ENCODE data around the gene NDUFA11.
A peak's percentile ranks its signal among the peaks of the same experiment; 100 is the strongest.

Gene NDUFA11

DNA sequence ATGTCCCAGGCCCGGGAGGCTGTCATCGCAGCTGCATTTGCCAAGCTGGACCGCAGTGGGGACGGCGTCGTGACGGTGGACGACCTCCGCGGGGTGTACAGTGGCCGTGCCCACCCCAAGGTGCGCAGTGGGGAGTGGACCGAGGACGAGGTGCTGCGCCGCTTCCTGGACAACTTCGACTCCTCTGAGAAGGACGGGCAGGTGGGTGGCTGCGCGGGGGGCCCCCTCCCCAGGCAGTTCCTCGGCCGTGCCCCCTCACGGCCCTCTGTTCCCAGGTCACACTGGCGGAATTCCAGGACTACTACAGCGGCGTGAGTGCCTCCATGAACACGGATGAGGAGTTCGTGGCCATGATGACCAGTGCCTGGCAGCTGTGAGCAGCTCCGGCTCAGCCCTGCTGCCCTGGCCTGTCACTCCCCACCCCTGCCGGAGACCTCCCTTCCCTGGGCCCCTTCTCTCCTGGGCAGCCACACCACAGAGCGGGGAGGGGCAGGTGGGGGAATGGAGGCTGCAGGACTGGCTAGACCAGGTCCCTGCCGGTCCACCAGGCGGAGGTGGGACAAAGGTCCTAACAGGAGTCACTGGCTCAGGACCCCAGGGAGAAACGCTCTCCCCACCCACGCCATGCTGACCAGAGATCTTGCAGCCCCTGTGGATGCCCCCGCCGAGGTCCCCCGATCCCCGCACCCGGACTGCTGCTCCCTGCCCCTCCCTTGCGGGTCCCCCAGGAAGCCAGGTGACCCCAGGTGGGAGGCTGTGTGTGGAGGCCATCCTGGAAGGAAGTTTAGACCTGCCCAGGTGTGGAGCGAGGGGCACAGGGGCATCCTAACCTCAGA is 11.6 kb upstream of the NDUFA11 start:
- Histone ChIP-seq H3K4me1 (ENCODE audit: control insufficient read depth, insufficient read depth, low read length) (no peaks in the 10 kb centered on the region), H3K4me3 (ENCODE audit: low read depth, low read length) (no peak overlapping the region), H3K9ac (ENCODE audit: low read depth, low read length) (no peak overlapping the region), H3K27me3 (ENCODE audit: control insufficient read depth, insufficient read depth, low read length) (no peaks in the 10 kb centered on the region), H3K9me3 (ENCODE audit: control insufficient read depth, insufficient read depth, low read length) (no peaks in the 10 kb centered on the region), H3K36me3 (ENCODE audit: control insufficient read depth, insufficient read depth, low read length) (peaks cover 42% of the 10 kb centered on the region)

DNA sequence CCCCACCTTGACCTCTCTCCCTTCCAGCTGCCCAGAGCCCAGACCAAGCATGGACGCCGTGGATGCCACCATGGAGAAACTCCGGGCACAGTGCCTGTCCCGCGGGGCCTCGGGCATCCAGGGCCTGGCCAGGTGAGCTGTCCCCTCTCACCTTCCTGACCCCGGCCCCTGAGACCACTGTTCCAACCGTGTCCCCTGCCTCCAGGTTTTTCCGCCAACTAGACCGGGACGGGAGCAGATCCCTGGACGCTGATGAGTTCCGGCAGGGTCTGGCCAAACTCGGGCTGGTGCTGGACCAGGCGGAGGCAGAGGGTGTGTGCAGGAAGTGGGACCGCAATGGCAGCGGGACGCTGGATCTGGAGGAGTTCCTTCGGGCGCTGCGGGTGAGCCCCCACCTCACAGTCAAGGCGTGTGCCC is 10.8 kb upstream of the NDUFA11 start:
- no peak overlapping the region for H3K9ac ChIP-seq (ENCODE audit: low read depth, low read length)
- H3K9me3 ChIP-seq (ENCODE audit: control insufficient read depth, insufficient read depth, low read length): no peaks in the 10 kb centered on the region
- H3K27me3 ChIP-seq (ENCODE audit: control insufficient read depth, insufficient read depth, low read length): no peaks in the 10 kb centered on the region
- no peaks in the 10 kb centered on the region for H3K4me1 ChIP-seq (ENCODE audit: control insufficient read depth, insufficient read depth, low read length)
- no peak overlapping the region for H3K4me3 ChIP-seq (ENCODE audit: low read depth, low read length)
- H3K36me3 ChIP-seq (ENCODE audit: control insufficient read depth, insufficient read depth, low read length): peaks cover 40% of the 10 kb centered on the region

- Histone ChIP-seq H3K36me3 (ENCODE audit: control insufficient read depth, insufficient read depth, low read length) (peaks cover 35% of the 10 kb centered on the region), H3K4me3 (ENCODE audit: low read depth, low read length) (no peak within 1 kb of the TSS), H3K27me3 (ENCODE audit: control insufficient read depth, insufficient read depth, low read length) (no peaks in the 10 kb centered on the region), H3K4me1 (ENCODE audit: control insufficient read depth, insufficient read depth, low read length) (no peaks in the 10 kb centered on the region), H3K9me3 (ENCODE audit: control insufficient read depth, insufficient read depth, low read length) (no peaks in the 10 kb centered on the region), H3K9ac (ENCODE audit: low read depth, low read length) (no peak within 1 kb of the TSS)
These were observed 10.3 kb upstream of the NDUFA11 start, which contains the start of gene CAPS for GRCh38 chr19:5913739-5914357. CAPS (plus strand) TSS chr19:5914254; CDS start chr19:5914407, 153 bp downstream.

- Histone ChIP-seq H3K4me3 (ENCODE audit: low read depth, low read length) (no peak overlapping the region), H3K4me1 (ENCODE audit: control insufficient read depth, insufficient read depth, low read length) (no peaks in the 10 kb centered on the region), H3K27me3 (ENCODE audit: control insufficient read depth, insufficient read depth, low read length) (no peaks in the 10 kb centered on the region), H3K36me3 (ENCODE audit: control insufficient read depth, insufficient read depth, low read length) (peaks cover 12% of the 10 kb centered on the region), H3K9me3 (ENCODE audit: control insufficient read depth, insufficient read depth, low read length) (no peaks in the 10 kb centered on the region), H3K9ac (ENCODE audit: low read depth, low read length) (no peak overlapping the region)
These were observed 7.8 kb upstream of the NDUFA11 start for GRCh38 chr19:5911366-5911765.

DNA sequence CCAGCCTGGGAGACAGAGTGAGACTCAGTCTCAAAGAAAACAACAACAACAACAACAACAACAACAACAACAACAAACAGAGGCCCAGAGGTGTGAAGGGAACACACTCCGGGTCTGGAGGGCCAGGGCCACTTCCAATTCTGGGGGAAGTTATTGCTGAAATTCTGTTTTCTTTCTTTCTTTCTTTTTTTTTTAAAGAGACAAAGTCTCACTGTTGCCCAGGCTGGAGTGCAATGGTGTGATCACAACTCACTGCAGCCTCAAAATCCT is 7.0 kb upstream of the NDUFA11 start:
- Histone ChIP-seq H3K4me1 (ENCODE audit: control insufficient read depth, insufficient read depth, low read length) (no peaks in the 10 kb centered on the region), H3K9ac (ENCODE audit: low read depth, low read length) (no peak overlapping the region), H3K27me3 (ENCODE audit: control insufficient read depth, insufficient read depth, low read length) (no peaks in the 10 kb centered on the region), H3K4me3 (ENCODE audit: low read depth, low read length) (no peak overlapping the region), H3K9me3 (ENCODE audit: control insufficient read depth, insufficient read depth, low read length) (no peaks in the 10 kb centered on the region), H3K36me3 (ENCODE audit: control insufficient read depth, insufficient read depth, low read length) (peaks cover 10% of the 10 kb centered on the region)

- Histone ChIP-seq H3K9ac (ENCODE audit: low read depth, low read length) (no peak overlapping the region), H3K36me3 (ENCODE audit: control insufficient read depth, insufficient read depth, low read length) (peaks cover 2% of the 10 kb centered on the region), H3K4me1 (ENCODE audit: control insufficient read depth, insufficient read depth, low read length) (no peaks in the 10 kb centered on the region), H3K27me3 (ENCODE audit: control insufficient read depth, insufficient read depth, low read length) (no peaks in the 10 kb centered on the region), H3K4me3 (ENCODE audit: low read depth, low read length) (no peak overlapping the region), H3K9me3 (ENCODE audit: control insufficient read depth, insufficient read depth, low read length) (no peaks in the 10 kb centered on the region)
These were observed 5.3 kb upstream of the NDUFA11 start for GRCh38 chr19:5908773-5909442.

DNA sequence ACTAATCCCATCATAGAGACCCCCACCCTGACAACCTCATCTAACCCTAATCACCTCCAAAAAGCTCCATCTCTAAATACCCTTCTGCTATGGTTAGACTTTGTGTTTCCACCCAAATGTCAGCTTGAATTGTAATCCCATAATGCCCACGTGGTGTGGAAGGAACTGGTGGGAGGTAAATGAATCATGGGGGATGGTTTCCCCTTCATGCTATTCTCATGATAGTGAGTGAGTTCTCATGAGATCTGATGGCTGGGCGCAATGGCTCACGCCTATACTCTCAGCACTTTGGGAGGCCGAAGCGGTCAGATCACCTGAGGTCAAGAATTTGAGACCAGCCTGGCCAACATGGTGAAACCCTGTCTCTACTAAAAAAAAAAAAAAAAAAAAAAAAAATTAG is 3.7 kb upstream of the NDUFA11 start:
- Histone ChIP-seq H3K36me3 (ENCODE audit: control insufficient read depth, insufficient read depth, low read length) (no peaks in the 10 kb centered on the region), H3K27me3 (ENCODE audit: control insufficient read depth, insufficient read depth, low read length) (no peaks in the 10 kb centered on the region), H3K9me3 (ENCODE audit: control insufficient read depth, insufficient read depth, low read length) (no peaks in the 10 kb centered on the region), H3K9ac (ENCODE audit: low read depth, low read length) (no peak overlapping the region), H3K4me1 (ENCODE audit: control insufficient read depth, insufficient read depth, low read length) (no peaks in the 10 kb centered on the region), H3K4me3 (ENCODE audit: low read depth, low read length) (no peak overlapping the region)

DNA sequence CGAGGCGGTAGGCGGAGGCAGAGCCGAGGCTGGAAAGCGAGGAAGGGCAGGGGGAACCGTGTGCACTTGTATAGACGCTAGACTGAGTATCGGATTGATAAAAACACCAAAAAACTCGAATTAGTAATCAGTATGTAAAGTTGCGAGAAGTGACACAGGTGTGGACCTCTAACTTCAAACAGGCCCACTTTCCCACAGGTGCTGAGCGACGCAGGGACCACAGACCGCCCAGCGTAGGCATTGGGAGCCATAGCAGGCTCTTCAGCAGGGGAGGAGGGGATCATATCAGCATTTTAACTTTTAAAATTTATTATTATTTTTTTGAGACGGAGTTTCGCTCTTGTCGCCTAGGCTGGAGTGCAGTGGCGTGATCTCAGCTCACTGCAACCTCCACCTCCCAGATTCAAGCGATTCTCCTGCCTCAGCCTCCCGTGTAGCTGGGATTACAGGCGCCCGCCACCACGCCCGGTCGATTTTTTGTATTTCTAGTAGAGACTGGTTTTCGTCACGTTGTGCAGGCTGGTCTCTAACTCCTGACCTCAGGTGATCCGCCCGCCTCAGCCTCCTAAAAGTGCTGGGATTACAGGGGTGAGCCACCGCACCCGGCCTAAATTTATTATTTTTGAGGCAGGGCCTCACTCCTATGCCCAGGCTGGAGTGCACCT is 1.7 kb upstream of the NDUFA11 start:
- Histone ChIP-seq H3K27me3 (ENCODE audit: control insufficient read depth, insufficient read depth, low read length) (no peaks in the 10 kb centered on the region), H3K9ac (ENCODE audit: low read depth, low read length) (no peak overlapping the region), H3K4me3 (ENCODE audit: low read depth, low read length) (peak overlapping the region; percentile 84), H3K4me1 (ENCODE audit: control insufficient read depth, insufficient read depth, low read length) (no peaks in the 10 kb centered on the region), H3K9me3 (ENCODE audit: control insufficient read depth, insufficient read depth, low read length) (no peaks in the 10 kb centered on the region), H3K36me3 (ENCODE audit: control insufficient read depth, insufficient read depth, low read length) (peaks cover 6% of the 10 kb centered on the region)

GRCh38 chr19:5904352-5905113 is 943 bp upstream of the NDUFA11 start, which contains the start of gene VMAC:
VMAC (plus strand) TSS chr19:5904872; CDS start chr19:5904891, 19 bp downstream.
- H3K9me3 ChIP-seq (ENCODE audit: control insufficient read depth, insufficient read depth, low read length): no peaks in the 10 kb centered on the region
- H3K4me3 ChIP-seq (ENCODE audit: low read depth, low read length): peak within 1 kb of the TSS; percentile 98
- no peaks in the 10 kb centered on the region for H3K27me3 ChIP-seq (ENCODE audit: control insufficient read depth, insufficient read depth, low read length)
- H3K9ac ChIP-seq (ENCODE audit: low read depth, low read length): peak within 1 kb of the TSS; percentile 81
- H3K4me1 ChIP-seq (ENCODE audit: control insufficient read depth, insufficient read depth, low read length): no peaks in the 10 kb centered on the region
- H3K36me3 ChIP-seq (ENCODE audit: control insufficient read depth, insufficient read depth, low read length): peaks cover 7% of the 10 kb centered on the region

- Histone ChIP-seq H3K4me1 (ENCODE audit: control insufficient read depth, insufficient read depth, low read length) (no peaks in the 10 kb centered on the region), H3K36me3 (ENCODE audit: control insufficient read depth, insufficient read depth, low read length) (peaks cover 7% of the 10 kb centered on the region)
These were observed 450 bp downstream of the NDUFA11 start for GRCh38 chr19:5903056-5903623.

DNA sequence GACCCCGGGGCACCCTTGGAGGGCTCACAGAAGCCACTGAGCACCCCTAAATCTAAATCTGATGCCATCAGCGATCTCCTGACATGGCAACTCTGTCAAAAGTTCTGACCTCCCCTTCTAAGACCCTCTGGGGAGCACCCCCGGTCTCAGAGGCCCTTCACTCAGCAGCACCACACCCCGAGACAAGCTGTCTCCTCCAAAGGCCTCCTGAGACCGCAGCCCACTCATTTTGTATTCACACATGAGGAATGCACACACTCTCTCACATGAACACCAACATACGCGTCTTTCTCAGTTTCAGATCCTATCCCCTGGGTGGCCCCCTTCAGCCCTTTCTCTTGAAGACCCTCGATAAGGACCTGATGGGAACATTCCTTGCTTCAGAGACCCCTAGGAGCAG is 2.6 kb downstream of the NDUFA11 start:
- Histone ChIP-seq H3K27me3 (ENCODE audit: control insufficient read depth, insufficient read depth, low read length) (no peaks in the 10 kb centered on the region), H3K4me1 (ENCODE audit: control insufficient read depth, insufficient read depth, low read length) (no peaks in the 10 kb centered on the region), H3K9me3 (ENCODE audit: control insufficient read depth, insufficient read depth, low read length) (no peaks in the 10 kb centered on the region), H3K9ac (ENCODE audit: low read depth, low read length) (no peak overlapping the region), H3K36me3 (ENCODE audit: control insufficient read depth, insufficient read depth, low read length) (peaks cover 17% of the 10 kb centered on the region), H3K4me3 (ENCODE audit: low read depth, low read length) (no peak overlapping the region)

More at GRCh38 chr19:5903056-5903623, 450 bp downstream of the NDUFA11 start:
- Histone ChIP-seq H3K4me3 (ENCODE audit: low read depth, low read length) (peak overlapping the region; percentile 98), H3K27me3 (ENCODE audit: control insufficient read depth, insufficient read depth, low read length) (no peaks in the 10 kb centered on the region), H3K9me3 (ENCODE audit: control insufficient read depth, insufficient read depth, low read length) (no peaks in the 10 kb centered on the region), H3K9ac (ENCODE audit: low read depth, low read length) (peak overlapping the region; percentile 99)

Data from iPS-15b (cell line).